Stimulated activated naive CD4-positive, alpha-beta T cell treated with Interleukin-2 at 50 U/mL for 16 hours (primary cell): ENCODE measurements around the gene CDH23.

Experiments
- DNase-seq: peaks from one replicate; lab custom pipeline; 2025; lab: John Stamatoyannopoulos, UW

CDH23 gene

DNA sequence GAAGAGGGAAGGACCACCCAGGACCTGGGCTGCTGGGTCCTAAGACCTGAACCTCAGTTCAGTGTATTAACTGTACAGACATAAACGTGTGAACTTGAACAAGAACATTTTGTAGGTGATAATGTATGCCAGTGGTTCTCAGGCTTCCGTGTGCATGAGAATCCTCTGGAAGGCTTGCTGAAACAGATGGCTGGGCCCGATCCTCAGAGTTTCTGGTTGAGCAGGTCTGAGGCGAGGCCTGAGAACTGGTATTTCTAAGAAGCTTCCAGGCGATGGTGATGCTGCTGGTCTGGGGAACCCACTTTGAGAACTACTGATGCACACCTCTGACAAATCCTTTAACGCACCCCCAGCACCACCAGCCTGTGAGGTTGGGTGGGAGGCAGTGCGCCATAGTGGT is 70.4 kb downstream of the CDH23 start:
- DNase-seq: no peak

DNA sequence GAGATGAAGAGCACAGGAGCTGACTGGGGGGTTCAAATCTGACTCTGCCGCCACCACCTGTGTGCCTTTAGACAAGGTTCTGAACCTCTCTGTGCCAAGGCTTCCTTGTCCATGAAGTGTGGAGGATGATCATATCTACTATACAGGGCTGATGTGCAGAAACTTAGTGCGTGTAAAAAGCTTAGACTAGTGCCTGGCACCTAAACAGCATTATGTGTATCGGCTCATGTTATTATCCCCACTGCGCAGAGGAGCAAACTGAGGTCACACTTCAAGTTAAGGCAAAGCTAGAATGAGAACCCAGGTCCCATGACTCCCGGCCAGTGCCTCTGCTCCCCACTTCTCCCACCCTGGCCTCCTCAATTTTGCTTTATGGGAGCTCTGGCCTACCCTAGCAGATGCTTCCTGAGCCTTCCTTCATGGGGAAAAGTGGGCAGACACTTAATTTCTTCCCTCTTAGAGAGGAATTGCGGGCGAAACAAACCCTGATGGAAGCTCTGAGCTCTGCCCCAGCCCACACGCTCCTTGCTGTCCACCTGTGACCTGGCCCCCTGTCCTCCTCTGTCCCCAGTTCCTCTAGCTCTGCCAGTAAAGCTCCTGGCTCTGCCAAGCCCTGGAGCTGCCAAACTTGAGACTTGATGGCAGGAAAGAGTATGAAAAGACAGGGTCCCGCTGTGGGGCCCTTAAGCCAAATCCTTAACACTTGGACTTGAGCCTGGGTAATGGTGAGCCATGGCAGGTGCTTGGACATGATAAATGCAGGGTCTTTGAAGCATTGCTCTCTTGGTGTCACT is 71.0 kb downstream of the CDH23 start:
- DNase-seq: no peak

DNA sequence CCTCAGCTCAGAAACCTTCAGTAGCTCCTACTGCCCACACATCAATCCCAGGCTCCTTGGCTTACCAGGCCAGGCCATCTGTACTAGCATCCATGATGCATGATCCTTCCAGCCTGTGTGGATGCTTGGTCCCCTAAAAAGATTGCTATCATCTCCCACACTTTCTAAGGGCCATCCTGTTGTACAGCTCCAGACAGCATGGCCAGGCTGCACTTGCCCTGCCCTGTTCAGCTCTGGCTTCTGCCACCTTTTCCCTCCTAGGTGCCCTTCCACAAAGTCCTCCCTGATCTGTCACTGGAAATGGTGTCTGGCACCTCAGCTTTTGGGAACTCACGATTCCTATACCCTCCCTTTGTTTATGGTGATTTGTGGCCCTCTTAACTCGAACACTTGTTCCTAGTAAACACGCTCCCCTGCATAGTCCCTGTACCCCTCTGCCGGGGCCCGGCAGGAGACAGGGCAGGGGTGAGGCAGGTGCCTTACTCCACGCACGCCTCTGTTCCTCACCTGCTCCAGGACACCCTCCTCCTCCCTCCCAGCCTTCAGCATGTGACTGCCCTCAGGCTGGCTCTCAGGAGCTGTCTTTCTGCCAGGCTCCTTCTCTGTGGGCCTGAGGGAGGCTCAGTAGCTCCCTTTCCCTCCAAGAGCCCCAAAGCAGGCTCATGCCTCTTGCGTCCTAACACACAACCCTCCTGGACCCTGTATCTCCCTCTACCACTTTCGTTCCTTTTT is 71.8 kb downstream of the CDH23 start:
- DNase-seq: no peak

DNA sequence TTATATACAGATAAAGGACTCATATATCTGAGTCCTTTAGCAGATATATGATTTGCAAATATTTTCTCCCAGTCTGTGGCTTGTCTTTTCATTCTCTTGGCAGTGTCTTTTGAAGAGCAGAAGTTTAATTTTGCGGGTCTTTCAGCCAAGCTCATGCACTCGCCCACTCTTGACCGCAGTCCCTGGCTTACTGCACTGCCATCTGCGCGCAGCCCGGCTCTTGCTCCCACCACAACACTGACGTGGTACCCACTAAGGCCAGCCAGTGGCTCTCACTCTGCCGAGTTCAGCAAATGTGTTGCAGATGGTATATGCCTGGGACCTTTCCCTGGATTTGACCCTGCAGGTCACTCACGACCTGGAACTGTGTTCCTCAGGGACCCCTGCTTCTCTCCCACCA is 74.3 kb downstream of the CDH23 start:
- no peak for DNase-seq

DNA sequence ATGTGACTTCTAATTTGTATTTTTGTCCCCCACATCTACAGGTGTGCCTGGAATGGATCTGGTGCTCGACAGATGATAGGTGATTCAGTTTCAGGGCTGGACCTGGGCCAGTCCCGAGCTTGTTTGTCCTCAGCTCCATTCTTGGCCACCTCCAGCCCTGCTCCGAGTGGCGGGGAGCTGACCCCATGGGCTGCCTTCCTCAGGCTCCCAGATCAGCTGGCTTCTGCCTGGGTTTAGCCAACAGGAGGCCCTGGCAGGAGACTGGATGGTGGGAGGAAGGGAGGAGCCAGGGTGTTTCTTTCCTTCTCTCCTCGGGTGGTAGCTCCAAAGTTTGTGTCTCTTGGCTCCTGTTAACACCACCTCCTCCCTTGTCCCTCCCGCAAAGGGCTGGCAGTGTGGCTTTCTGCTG is 75.2 kb downstream of the CDH23 start:
- DNase-seq: no peak

DNA sequence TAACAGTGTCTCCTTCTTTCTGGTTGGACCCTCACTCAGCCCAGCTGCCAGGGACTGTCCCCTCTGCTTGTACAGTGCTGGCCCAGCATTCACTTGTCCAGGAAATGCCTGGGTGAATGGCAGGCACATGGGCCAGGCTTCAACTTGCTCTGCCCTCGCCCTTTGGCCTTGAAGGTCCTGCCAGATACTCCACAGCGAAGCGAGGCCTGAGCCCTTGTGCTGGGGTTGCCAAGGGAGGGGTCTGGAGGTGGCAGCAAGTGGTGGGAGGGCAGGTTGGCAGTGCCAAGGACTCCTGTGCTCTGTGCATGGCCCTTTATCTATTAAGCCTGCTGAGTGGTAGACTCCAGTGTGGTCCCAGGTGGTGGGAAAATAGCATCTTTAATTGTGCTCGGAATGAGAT is 75.7 kb downstream of the CDH23 start:
- no peak for DNase-seq

DNA sequence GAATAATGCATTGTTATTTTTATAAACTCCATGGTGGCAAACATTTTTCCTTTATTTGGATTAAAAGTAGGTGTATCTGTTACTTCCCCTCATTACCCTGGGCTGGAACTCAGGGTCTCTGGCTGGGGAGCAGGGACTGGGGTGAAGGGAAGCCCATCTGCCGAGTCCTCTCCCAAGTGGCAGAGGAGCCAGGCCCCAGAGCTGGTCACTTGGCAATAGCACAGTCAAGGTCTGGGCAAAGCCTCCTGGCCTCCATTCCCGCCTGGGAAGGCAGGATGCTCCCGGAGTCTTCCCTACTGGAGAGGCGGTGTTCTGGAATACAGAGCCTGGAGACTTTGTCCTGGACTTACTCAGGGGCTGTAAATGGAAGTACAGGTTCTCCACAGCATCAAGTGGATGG is 76.2 kb downstream of the CDH23 start:
- no peak for DNase-seq

DNA sequence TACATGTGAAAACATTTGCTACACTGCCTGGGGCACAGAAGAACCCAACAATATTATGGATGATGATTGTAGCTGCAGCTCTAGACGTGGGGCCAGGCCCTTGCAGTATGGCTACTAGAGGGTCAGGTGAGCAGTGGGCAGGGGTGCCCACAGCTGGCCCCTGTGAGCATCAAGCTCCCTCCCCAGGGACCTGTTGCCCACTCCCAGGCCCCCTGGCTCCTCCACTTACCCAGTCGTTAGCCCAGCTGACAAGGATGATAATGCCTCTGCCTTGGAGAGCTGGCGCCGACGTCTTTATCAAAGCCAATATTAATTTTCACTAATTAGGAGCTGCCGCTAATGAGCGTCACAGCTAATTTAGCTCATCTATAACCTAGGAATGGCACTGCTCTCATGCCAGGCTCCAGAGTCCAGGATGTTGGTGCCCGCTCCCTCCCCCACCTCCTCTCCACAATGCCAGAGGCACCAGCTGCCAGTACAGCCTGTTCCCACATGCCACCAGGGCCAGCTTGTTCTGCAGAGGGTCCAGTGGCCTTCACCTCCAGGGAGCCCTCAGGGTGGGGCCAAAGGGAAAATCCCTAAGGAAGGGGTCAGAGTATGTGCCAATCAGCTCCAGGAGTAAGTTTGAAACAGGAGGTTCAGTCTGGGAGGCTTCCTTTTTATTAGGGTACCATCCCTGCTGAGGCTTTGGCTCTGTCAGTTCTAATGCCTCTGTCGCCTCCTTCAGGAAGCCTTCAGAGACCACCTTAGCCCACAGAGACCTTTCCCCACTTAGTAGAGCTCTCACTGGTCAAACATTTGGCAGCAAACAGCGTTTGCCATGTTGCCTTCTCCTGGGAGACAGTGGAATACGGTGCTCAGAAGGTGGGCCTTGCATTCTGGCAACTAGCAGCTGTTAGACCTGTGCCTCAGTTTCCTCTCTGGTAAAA is 77.2 kb downstream of the CDH23 start:
- no peak for DNase-seq

DNA sequence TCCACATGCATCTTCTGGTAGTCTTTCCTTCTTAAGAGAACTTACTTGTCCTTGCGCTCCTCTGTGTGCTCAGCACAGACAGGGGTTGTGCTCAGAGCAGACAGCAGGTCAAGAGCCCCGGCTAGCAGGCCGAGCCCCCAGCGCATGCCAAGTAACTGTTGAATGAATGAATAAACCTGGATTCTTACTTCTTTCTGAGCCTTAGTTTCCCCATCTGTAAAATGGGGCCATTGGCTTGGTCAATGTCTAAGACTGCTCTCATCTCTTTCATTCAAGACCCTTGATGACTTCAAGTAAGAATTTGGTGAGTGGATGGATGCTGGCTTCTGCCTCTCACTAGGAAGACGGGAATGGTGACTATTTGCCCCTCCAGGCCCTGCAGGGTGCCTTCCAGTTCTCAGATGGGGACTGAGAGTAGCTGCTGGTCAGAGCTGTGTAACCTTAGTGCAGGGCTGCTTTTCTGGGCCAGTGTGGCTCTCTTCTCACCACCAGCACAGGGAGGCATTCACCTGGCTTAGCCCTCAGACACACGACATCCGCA is 78.1 kb downstream of the CDH23 start:
- DNase-seq: no peak

DNA sequence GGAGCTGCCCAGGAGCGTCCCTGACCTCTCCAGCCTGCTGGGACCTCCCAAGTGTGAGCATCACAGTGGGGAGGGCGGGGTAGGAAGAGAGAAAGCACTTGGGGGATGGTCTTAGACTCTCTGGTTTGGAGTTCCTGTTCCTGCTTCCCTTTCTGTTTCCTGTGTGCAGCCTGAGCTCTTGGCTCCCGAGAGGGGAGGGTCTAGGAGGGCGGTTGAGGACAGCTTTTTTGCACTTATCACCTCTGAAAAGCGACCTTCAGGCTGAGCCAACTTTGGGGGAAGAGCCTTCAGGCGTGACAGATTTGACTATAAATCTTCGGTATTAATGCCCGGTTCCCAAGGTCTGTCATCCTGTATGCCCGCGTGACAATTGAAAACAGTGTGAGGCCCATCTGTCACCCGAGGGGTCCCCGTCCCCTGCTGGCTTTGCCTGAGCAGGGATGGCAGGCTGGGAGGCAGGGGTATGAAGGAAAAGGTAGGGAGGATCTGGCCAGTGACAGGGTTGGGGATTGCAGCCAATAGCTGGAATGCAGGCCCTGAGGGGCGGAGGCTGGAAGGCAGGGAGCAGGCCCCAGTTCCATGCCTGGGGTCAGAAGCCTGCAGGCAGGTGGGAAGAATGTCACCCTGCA is 78.6 kb downstream of the CDH23 start:
- DNase-seq: no peak

DNA sequence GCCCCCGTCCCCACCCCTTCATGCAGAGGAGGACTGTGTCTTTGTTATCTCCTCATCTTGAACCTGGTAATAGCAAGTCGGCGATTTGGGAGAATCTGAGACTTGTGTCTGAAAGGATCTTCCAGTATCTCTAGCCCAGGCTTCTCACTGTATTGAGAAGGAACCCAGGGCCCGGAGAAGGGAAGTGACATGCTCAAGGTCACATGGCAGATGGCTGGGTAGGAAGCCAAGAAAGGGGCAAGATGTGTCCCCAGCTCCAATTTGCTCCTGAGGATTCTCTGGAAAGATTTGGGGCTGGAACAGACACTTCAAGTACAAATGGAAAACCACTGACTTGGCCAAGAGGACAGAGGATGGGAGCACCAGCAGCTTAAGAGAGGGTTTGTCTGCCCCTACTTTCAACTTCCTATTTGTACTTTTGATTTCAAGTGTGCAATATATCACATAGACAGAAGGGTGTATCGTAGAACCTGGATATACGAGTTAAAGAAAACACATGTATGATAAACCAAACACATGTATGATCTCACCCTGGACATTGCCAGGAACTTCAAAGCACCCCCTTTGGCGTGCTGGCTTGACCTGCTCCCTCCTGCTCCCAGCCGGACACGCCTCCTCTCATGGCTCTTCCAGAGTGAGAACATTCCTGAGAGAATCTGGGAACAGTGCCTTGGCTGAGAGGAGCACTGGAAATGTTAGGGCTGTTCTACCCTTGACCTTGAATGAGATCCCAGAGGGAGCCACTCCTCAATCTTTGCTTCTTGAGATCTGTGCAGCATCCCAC is 79.7 kb downstream of the CDH23 start:
- DNase-seq: no peak

DNA sequence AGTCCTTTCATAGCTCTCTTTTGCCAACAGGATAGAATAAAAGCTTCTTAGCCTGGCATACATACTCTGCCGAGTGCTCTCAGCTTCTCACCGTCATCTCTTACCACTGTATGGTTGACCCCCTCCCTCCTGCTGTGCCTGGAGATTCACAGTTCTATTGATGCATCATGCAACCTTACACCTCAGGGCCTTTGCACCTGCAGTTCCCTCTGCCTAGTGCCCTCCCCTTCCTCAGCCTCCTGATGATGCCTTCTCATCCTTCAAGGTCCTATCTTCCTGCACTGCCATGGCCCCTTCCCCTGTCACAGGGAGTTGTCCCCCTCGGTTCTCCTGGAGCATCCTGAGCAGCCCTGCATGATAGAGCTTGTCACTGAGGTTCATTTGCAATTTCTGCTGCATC is 81.5 kb downstream of the CDH23 start:
- DNase-seq: no peak

DNA sequence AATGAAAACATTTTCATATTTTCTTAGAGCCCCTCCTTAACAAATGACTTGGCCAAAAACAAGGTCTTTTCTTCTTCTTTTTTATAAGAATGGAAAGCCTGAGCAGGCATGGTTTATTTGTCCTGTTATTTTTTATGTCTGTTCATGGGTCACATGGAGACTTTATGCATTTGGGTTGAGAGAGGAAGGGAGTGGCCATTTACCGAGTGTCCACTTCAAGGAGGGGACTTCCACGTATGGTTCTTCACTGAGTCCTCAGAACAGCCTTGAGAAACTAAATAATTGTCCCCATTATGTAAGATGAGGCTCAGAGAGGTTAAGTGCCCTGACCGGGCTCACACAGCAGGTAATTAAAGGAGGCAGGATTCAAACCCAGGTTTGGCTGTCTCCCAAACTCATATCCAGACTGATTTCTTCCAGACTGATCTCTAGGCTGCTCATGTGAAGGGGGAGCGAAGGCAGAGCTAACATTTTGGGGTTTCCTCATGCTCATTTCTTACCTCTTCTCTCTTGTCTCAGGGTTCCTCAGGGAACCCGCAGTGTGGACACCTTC is 82.2 kb downstream of the CDH23 start:
- DNase-seq: no peak

DNA sequence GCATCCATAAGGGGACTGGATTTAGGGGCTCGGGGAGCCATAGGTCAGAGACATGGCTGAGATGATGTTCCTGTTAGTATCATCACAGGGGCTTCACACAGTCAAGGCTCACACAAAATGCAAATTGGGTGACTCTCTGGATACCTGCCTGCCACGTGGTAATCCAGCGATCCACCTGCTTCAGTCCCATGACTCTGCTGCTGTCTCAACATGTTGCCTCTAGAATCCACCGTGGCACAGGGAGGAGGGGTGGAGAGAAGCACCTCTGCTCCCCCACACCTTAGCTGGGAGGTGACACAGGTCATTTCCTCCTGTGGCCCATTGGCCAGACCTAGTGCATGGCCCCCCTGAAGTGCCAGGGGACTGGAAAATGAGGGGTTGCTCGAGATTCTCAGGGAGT is 83.1 kb downstream of the CDH23 start:
- no peak for DNase-seq

DNA sequence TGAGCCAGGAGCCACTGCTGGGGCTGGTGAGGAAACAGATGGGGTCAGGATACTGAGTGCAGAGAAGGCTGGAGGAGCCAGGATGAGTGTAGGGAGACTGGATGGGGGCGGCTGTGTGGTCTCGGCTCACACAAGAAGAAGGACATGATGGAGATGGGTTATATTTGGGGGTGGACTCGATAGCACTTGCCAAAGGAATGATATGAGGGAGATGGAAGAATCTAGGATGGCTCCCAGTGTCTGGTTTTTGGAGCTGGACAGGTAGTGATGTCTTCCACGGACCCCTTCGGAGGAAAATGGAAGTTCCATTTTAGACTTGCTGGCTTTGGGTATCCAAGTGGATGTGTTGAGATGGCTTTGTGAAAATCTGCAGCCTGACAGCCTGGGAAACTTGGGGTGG is 83.9 kb downstream of the CDH23 start:
- no peak for DNase-seq

DNA sequence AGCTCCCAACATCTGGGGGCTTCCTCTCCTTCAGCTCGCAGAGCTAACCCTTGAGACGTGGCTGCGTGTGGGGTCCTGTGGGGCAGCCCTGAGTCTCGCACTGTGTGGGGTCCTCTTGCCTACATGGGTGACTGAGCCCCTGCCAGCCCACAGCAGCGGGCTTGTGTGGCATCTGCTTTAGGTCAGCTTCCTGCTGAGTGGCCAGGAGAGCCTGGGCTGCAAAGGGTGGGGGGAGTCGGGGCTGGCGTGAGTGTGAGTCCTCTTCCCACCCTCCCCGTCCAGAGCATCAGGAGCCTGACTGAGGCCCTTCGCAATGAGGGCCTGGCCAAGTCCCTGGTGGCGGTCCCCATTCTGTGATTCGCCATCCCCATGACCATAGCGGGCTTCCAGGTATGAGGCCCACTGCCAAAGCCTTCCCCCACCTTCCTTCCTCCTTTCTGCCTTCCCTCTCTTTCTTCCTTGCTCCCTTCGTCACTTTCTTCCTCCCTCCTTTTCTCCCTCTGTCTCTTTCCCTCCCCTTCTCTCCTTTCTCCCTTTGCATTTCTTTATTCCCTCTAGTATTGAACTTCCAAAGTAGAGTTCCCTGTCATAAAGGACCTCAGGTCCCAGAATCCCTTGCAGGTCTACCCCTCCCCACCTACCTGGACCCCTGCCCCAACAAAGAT is 85.2 kb downstream of the CDH23 start:
- no peak for DNase-seq

DNA sequence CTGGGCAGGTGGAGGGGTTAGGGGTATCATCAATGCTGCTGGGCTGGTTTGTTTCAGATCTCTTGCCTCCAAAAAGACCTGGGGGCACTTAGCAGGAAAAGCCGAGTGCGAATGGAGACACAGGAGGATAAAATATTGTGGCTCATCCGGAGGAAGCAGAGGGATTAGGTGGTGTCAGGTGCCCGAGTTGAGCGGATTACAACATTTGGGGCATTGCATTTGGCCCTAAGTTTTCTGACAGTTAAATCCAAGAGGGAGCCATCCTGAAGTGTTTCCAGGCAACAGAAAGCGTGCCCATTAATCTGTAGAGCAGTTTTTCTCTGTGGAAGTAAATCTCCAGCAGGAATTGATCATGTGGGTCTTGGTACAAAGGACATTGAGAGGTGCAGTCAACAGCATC is 85.9 kb downstream of the CDH23 start:
- no peak for DNase-seq

DNA sequence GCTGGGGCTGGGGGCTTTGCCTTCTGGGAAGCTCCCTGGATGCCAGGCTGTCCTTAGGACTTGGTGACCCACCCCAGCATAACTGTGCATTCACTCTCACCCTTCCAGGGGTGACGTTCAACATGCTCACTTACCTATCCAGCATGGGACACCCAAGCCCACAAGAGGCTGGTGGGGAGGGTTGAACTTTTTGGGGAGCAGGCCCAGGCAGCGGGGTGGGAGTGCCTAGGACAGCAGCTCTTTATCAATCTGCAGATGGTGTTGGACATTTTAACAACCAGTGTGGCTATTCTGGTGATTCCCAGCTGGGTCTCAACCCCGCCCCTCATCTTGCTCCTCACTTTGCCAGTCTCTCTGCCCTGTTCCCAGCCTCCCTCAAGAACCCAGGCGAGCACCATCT is 86.4 kb downstream of the CDH23 start:
- DNase-seq: no peak

DNA sequence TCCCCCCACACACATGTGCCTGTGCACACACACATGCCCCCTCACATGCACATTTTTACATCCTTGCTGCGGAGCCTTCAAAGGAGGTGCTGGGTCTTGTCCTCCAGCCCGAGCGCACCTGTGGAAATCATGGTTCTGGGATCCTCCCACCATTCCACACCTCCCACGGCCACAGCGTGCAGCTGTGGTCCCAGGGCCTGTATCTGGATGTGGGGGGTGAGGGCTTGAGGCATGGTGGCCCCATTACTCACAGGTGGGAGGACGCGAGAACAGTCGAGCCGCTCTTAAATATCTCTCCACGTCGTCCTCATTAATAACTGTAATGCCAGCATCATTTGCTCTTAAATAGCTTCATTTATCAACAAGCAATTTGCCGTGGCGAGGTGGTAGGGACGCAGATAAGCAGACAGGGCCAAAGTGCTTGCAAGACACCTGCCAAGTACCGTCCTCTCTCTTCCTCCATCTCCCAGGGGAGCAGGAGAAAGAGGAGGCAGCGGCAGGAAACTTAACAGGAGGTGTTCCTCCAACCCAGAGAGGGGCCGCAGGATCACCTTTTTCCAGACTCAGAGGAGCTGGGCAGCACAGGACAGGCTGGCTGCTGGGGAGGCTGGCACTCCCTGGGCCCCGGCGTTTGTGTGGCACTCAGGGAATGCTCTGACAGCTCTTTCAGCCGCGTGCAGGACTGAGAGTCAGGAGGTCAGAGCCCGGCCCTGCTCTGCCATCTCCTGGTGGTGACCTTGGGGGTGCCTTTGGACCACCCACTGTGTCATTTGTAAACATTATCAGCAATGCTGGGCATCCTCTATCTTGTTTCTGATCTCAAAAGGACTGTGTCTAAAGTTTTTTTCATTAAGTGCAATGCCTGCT is 87.4 kb downstream of the CDH23 start:
- DNase-seq: no peak
